ENCODE data around the gene TMSB4X.
"Not testable (repeated sequence)": the region's sequence is repeated elsewhere in the genome, so short reads cannot be mapped to it uniquely, and the experiment has no call there.

Gene TMSB4X

GRCh38 chrX:12997906-12998687, 23.2 kb downstream of the TMSB4X start:
- no peak for DNase-seq (ENCODE audit: low read depth)

DNA sequence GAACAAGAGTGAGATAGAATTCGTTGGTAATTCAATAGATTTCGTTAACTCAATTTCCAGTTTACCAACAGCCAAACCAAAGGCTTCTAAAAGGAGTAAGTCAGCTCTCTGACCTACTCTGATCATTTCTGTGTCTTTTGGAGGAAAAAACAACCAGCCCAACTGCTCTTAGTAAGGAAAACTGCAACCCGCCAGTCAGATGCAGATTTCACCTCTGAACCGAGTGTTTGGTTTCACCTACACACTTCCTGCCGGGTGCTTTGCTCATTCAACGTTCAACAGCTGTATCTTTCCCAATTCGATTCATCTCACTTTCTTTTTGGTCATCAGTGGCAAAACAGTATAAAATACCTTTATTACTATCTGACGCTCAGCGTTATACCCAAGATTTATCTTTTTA, 24.5 kb downstream of the TMSB4X start:
- no peak for DNase-seq (ENCODE audit: low read depth)

GRCh38 chrX:13000301-13000811, 25.4 kb downstream of the TMSB4X start:
- DNase-seq (ENCODE audit: low read depth), result no peak

DNA sequence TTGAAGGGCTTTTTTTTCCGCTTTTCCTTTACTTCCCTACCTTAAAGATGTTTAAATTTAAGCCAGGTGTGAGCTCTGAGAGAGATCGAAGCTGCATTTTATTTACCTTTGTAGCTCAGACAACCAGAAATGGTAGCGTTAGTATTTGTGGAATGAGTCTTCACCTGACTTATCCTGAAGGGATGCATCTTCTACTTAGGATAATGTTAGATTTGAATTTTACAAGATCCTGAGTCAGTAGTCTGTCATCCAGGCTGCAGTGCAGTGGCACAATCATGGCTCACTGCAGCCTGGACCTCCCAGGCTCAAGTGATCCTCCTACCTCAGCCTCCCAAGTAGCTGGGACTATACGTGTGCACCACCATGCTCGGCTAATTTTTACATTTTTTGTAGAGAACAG, 26.2 kb downstream of the TMSB4X start:
- no peak for DNase-seq (ENCODE audit: low read depth)

- no peak for DNase-seq (ENCODE audit: low read depth)
Observed at GRCh38 chrX:13001961-13002671, 27.2 kb downstream of the TMSB4X start.

GRCh38 chrX:13005661-13006473, 31.0 kb downstream of the TMSB4X start:
- DNase-seq (ENCODE audit: low read depth), result no peak

DNA sequence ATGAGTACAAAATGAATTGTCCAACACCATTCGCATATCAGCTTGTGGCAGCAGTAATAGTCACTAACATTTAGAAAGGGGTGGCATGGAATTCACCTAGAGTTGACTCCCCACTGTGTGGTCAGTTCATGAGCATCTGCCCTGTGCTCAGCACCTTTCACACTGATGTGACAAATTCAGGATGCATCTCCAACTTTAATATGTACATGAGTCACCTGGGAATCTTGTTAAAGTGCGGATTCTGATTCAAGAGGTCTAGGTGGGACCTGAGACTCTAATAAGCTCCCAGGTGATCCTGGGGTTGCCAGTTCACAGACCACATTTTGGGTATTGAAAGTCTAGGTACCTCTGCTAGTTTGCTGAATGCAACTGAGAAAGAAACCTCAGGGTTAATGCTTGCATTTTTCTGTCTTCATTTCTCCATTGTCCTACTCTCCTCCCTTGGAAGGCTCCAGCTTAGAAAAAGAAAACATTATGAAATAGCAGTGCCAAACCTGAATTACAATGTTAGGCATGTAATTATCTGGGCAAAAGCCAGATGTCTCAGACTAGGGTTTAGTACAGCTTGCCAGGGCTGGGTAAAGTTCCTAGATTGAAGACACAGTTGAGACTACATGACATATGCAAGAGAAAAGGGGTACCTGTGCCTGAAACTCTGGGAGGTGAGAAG, 32.7 kb downstream of the TMSB4X start:
- DNase-seq (ENCODE audit: low read depth), result peak; percentile 26

- no peak for DNase-seq (ENCODE audit: low read depth)
Observed at GRCh38 chrX:13008189-13008533, 33.3 kb downstream of the TMSB4X start.

GRCh38 chrX:13008851-13009250, 33.9 kb downstream of the TMSB4X start:
- no peak for DNase-seq (ENCODE audit: low read depth)

- DNase-seq (ENCODE audit: low read depth), result no peak
Observed at GRCh38 chrX:13009273-13009672, 34.4 kb downstream of the TMSB4X start.

DNA sequence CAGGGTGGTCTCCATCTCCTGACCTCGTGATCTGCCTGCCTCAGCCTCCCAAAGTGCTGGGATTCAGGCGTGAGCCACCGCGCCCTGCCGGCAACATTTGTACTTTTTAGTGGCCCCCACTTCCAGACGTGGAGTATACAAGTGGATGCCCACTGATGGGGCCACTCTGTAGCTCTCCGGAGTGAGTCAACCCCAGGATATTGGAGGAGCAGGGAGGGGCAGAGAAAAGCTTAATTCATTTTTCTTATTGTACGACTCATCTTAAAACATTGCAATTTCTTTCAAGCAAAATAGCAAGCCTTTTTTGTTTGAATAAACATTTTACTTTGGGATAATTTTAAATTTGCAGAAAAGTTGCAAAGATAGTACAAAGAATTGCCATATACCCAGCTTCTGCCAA, 34.9 kb downstream of the TMSB4X start:
- DNase-seq (ENCODE audit: low read depth), result no peak

DNA sequence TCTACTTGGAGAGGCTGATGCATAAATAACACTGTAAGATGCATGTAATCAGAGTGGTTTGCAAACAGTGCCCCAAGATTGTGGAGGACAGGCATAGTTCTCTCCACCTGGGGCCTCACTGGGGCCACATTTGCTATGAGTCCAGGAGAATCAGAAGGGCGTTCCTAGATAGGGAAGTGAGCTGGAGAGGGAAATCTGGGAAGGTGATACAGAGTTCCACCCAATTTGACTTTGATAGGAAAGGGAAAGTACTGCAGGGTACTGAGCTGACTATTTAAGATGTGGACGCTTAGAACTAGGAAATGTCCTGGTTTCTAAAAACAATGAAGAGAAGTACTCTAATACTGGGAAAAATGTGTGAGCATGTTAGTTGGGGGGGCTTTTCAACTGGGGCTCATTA, 35.6 kb downstream of the TMSB4X start:
- no peak for DNase-seq (ENCODE audit: low read depth)

DNA sequence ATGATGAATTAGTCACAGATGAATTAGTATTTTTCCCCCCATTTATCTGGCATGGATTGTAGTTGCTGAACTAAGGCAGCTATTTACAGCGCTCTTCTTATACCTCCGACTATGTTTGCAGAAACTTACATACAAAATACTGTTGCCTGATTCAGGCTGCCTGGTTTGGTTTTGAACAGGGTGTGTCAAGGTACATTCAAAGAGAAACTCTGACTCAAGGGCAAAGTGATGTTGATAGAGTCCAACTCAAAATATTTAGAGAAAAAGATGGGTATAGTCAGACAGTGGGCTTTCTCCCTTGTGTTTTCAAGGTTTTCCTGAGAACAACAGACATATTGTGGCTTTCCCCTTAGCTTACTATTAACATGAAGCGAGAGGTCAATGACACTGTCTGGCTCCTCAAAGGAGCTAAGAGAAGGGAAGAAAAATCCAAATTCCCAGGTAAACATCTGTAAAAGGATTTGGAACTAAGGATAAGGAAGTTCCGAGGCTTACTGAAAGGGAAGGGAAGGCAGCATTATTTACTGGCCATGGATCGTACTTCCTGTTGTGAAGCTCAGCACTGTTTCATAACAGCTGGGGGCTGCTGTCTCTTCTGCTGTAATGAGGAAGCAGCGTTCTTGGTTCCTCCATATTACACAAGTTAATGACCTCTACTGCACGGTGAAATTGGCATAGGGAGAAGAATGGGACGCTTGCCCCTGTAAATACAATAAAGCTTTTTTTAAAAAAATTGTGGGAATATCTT, 38.6 kb downstream of the TMSB4X start:
- no peak for DNase-seq (ENCODE audit: low read depth)

- DNase-seq (ENCODE audit: low read depth), result no peak
Observed at GRCh38 chrX:13014111-13015096, 39.5 kb downstream of the TMSB4X start.

DNA sequence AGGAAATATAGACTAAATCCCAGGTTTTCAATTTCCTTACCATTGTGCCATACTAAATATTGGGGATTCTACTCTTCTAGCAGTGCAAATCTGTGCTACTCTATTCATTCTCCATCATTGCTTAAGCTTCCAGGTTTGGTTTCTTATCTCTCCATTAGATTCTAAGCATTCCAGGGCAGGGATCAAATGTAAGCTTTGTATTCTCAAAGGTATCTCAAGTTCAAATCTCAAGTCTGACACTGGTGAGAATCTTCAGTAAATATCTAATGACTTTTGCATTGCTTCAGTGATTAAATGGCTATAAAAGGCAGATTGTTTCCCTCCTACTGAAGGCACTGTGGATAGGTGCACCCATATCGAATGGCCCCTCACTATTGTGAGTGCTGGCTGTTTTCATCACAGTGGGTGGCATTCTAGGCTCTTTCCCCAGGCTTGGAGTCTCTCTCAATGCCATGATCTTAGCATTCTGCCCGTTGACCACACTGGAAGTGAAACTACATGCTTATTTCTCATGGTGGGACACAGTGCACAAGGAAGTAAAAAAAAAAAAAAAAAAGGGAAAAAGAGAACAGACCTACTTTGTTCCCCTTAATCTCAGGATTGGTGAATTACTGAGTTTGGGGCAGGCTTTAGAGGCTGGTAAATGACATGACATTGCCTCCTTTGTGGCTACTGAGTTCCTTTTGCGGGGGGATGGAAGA, 40.8 kb downstream of the TMSB4X start:
- no peak for DNase-seq (ENCODE audit: low read depth)

- not testable (repeated sequence) for DNase-seq (ENCODE audit: low read depth)
Observed at GRCh38 chrX:13016731-13017130, 41.8 kb downstream of the TMSB4X start.

DNA sequence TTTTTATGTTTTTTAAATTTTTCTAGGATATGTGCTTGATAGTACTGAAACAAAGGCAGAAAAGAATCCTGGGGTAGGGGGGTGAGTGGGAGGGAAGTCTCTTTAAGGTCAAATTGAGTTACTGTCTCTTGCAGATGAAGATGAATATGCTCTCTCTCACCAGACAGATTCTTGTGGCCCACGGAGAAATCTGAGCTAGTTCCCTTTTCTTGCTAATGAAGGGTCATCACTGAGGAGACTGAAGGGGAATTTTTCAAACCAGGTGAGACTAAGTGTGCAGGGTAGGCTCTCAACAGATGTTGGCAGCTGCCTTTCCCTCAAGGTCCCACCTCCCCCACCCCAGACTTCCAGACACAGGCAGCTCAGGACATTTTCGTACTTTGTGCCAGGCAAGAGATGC, 48.0 kb downstream of the TMSB4X start:
- DNase-seq (ENCODE audit: low read depth), result no peak

DNA sequence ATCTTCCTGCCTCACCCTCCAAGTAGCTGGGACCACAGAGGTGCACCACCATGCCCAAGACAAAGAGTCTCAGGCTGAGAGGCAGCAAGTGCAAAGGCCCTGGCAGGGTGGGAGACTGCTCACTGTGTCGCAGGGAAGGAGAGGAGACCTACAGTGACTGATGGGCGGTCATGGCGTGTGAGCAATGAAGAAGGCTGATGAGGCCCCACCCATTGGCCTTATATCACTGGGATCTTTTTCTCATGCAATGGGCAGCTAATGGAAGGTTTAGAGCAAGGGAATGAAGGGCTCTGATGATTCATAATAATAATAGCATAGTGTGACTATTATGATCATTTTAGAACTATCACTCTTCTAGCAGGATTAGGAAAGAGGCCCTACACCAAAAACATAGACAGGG, 48.7 kb downstream of the TMSB4X start:
- no peak for DNase-seq (ENCODE audit: low read depth)

- DNase-seq (ENCODE audit: low read depth), result no peak
Observed at GRCh38 chrX:13023979-13024378, 49.1 kb downstream of the TMSB4X start.

DNA sequence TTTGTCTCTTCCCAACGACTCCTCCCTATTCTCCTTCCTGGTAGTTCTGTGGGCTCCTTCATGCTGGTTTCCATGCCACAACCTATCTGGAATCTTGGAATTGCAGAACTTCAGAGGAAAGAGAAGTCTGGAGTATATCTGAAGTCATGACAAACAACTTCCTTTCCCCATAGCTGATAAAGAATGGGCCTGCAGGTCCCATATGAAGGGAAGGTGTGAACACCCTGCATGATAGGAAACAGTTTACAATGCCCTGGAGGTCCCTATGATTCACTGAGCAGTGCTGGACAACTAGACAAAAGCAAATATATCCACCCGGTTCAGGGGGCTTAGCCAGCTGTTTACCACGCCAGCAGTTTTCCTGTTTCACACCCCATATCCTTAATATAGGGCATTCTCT, 50.1 kb downstream of the TMSB4X start:
- DNase-seq (ENCODE audit: low read depth), result no peak

Data from HS-5 (cell line).